ENCODE data around the gene TMEM94. TPM values are rescaled to one million over a fixed set of nuclear protein-coding genes. Genes with fewer than 3 reads are reported as not detected.
A peak's percentile ranks its signal among the peaks of the same experiment; 100 is the strongest.

TMEM94 gene
- total and polyA plus RNA-seq, 12 donors, result 25.6 to 66.7 (median 41.3) TPM

GRCh38 chr17:75471207-75471606 lies 14.8 kb downstream of the TMEM94 start:
- no peak overlapping the region for H3K4me3 ChIP-seq
- H3K9me3 ChIP-seq, result peaks cover 0 to 9% (median 0%) of the 10 kb centered on the region in 11 donors
- peak overlapping the region in 1 of 10 donors; percentile 1 for H3K27ac ChIP-seq
- H3K27me3 ChIP-seq, result no peaks in the 10 kb centered on the region
- intact Hi-C loops (cut with DNase I), result loop anchor here in 1 of 10 donors (10.0 kb wide), 1 partner anchor 46 kb away; no protein-coding TSS in a partner anchor
- TF ChIP-seq CTCF (IDR thresholded peaks at IDR 0.05), result no peak
- peaks cover 13 to 55% (median 32%) of the 10 kb centered on the region in 9 donors for H3K4me1 ChIP-seq
- WGBS, 2 donors, result 92 to 93% methylated on average over 6 of the region's 6 CpGs
- DNase-seq (no peak), ATAC-seq (no peak)
- H3K36me3 ChIP-seq, result peaks cover 0 to 36% (median 0%) of the 10 kb centered on the region in 9 donors

GRCh38 chr17:75472119-75472518 lies 15.7 kb downstream of the TMEM94 start:
- H3K4me3 ChIP-seq, result no peak overlapping the region
- peaks cover 23 to 64% (median 41%) of the 10 kb centered on the region in 9 donors for H3K4me1 ChIP-seq
- 60 to 66% methylated on average over 4 of the region's 4 CpGs for WGBS, 2 donors
- no peak for TF ChIP-seq CTCF (IDR thresholded peaks at IDR 0.05)
- peaks cover 0 to 33% (median 0%) of the 10 kb centered on the region in 9 donors for H3K36me3 ChIP-seq
- no peaks in the 10 kb centered on the region for H3K27me3 ChIP-seq
- no peaks in the 10 kb centered on the region for H3K9me3 ChIP-seq
- ATAC-seq, result no peak
- peak overlapping the region in 2 of 10 donors; percentile 13 to 14 for H3K27ac ChIP-seq
- no peak for DNase-seq
- intact Hi-C loops (cut with DNase I), result loop anchor here in 1 of 10 donors (10.0 kb wide), 1 partner anchor 47 kb away; no protein-coding TSS in a partner anchor

DNA sequence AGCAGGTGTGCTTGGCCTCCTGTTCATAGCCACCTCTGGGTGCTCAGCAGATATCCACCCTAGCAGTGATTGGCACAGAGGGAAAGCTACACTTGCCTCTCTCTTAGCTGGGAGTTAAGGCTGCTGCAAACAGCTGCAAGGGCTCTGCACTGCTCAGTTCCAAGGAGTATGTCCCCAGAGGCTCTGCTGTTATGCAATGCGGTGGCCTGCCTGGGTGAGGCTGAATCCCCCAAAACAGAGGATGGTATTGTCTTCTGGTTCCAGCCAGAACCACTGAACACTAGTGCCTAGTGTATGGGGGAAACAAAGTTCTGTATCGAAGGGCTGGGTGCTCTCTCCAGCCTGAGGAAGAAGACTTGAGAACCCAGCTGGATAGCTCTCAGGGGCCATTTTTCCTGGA lies 16.8 kb downstream of the TMEM94 start:
- Histone ChIP-seq H3K27ac (peak overlapping the region in 8 of 10 donors; percentile 30 to 90 (median 65)), H3K9me3 (no peaks in the 10 kb centered on the region), H3K36me3 (peaks cover 0 to 33% (median 0%) of the 10 kb centered on the region in 9 donors), H3K4me1 (peaks cover 29 to 66% (median 43%) of the 10 kb centered on the region in 9 donors), H3K27me3 (no peaks in the 10 kb centered on the region), H3K4me3 (no peak overlapping the region)
- DNase-seq (no peak), ATAC-seq (peak in 3 of 8 donors; percentile 38 to 45 (median 44))
- TF ChIP-seq CTCF (IDR thresholded peaks at IDR 0.05), result no peak
- WGBS, 2 donors, result 70 to 92% methylated on average over 2 of the region's 2 CpGs
- intact Hi-C loops (cut with DNase I), result loop anchor here in 1 of 10 donors (10.0 kb wide), 1 partner anchor 48 kb away; no protein-coding TSS in a partner anchor

- H3K36me3 ChIP-seq, result peaks cover 0 to 33% (median 0%) of the 10 kb centered on the region in 9 donors
- H3K27me3 ChIP-seq, result no peaks in the 10 kb centered on the region
- no peak for TF ChIP-seq CTCF (IDR thresholded peaks at IDR 0.05)
- DNase-seq (no peak), ATAC-seq (peak in 3 of 8 donors; percentile 1 to 7 (median 2))
- H3K27ac ChIP-seq, result peak overlapping the region; percentile 13 to 90 (median 81)
- H3K4me3 ChIP-seq, result no peak overlapping the region
- WGBS, 2 donors, result 79% methylated on average over 6 of the region's 6 CpGs
- H3K9me3 ChIP-seq, result no peaks in the 10 kb centered on the region
- H3K4me1 ChIP-seq, result peaks cover 28 to 67% (median 39%) of the 10 kb centered on the region in 9 donors
- intact Hi-C loops (cut with DNase I), result loop anchor here in 2 of 10 donors (5.0 to 10.0 kb wide), 3 partner anchors 32 to 50 kb away; no protein-coding TSS in a partner anchor
Measured at GRCh38 chr17:75474736-75475135, 18.3 kb downstream of the TMEM94 start.
